Measurements from ENCODE around the gene LCE1C. TPM values are rescaled to one million over a fixed set of nuclear protein-coding genes. Genes with fewer than 3 reads are reported as not detected.

Gene LCE1C
- total RNA-seq, 2 donors from 2014 or later, result not detected

- H3K4me3 Mint-ChIP-seq, result no peak overlapping the region
- no peaks in the 10 kb centered on the region for H3K9me3 ChIP-seq (ENCODE audit: control insufficient read depth, low read length, poor library complexity, severe bottlenecking)
- H3K4me1 Mint-ChIP-seq, result peaks cover 2% of the 10 kb centered on the region
- ATAC-seq (no peak), DNase-seq (no peak)
- peaks cover 5% of the 10 kb centered on the region for H3K36me3 Mint-ChIP-seq (ENCODE audit: low read depth)
- peaks cover 76% of the 10 kb centered on the region for H3K27me3 Mint-ChIP-seq
- no peak overlapping the region for H3K27ac Mint-ChIP-seq
These were observed 23.4 kb downstream of the LCE1C start for GRCh38 chr1:152783095-152783494.

GRCh38 chr1:152777510-152778137 is 28.8 kb downstream of the LCE1C start:
- peaks cover 51% of the 10 kb centered on the region for H3K27me3 Mint-ChIP-seq
- ATAC-seq (no peak), DNase-seq (no peak)
- no peak overlapping the region for H3K4me3 Mint-ChIP-seq
- H3K9me3 ChIP-seq (ENCODE audit: control insufficient read depth, low read length, poor library complexity, severe bottlenecking), result no peaks in the 10 kb centered on the region
- no peaks in the 10 kb centered on the region for H3K36me3 Mint-ChIP-seq (ENCODE audit: low read depth)
- no peaks in the 10 kb centered on the region for H3K4me1 Mint-ChIP-seq
- no peak overlapping the region for H3K27ac Mint-ChIP-seq

- Mint-ChIP-seq H3K4me1 (no peaks in the 10 kb centered on the region), H3K4me3 (no peak overlapping the region), H3K27ac (no peak overlapping the region), H3K27me3 (peaks cover 51% of the 10 kb centered on the region), H3K36me3 (ENCODE audit: low read depth) (no peaks in the 10 kb centered on the region)
- no peaks in the 10 kb centered on the region for H3K9me3 ChIP-seq (ENCODE audit: control insufficient read depth, low read length, poor library complexity, severe bottlenecking)
- DNase-seq, result no peak
- no peak for ATAC-seq
These were observed 30.1 kb downstream of the LCE1C start for GRCh38 chr1:152776361-152776760.

GRCh38 chr1:152774875-152775274 is 31.6 kb downstream of the LCE1C start, which contains the start of gene LCE1F:
TSS of gene LCE1F (plus strand) at chr1:152775140. CDS start at chr1:152776372, 1,232 bp downstream.
- no peaks in the 10 kb centered on the region for H3K4me1 Mint-ChIP-seq

GRCh38 chr1:152770411-152770810 is 36.0 kb downstream of the LCE1C start:
- Mint-ChIP-seq H3K4me3 (no peak overlapping the region), H3K27me3 (peaks cover 46% of the 10 kb centered on the region), H3K27ac (no peak overlapping the region), H3K4me1 (peaks cover under 1% of the 10 kb centered on the region), H3K36me3 (ENCODE audit: low read depth) (no peaks in the 10 kb centered on the region)
- H3K9me3 ChIP-seq (ENCODE audit: control insufficient read depth, low read length, poor library complexity, severe bottlenecking), result no peaks in the 10 kb centered on the region
- DNase-seq (no peak), ATAC-seq (no peak)

More at GRCh38 chr1:152774875-152775274, 31.6 kb downstream of the LCE1C start, which contains the start of gene LCE1F:
- Mint-ChIP-seq H3K36me3 (ENCODE audit: low read depth) (no peaks in the 10 kb centered on the region), H3K27ac (no peak within 1 kb of the TSS), H3K27me3 (peaks cover 49% of the 10 kb centered on the region), H3K4me3 (no peak within 1 kb of the TSS)
- no peaks in the 10 kb centered on the region for H3K9me3 ChIP-seq (ENCODE audit: control insufficient read depth, low read length, poor library complexity, severe bottlenecking)
- ATAC-seq (no peak), DNase-seq (no peak)

- no peak for DNase-seq
- H3K27ac Mint-ChIP-seq, result no peak overlapping the region
- H3K27me3 Mint-ChIP-seq, result peaks cover 46% of the 10 kb centered on the region
- no peak for ATAC-seq
- H3K4me3 Mint-ChIP-seq, result no peak overlapping the region
- H3K9me3 ChIP-seq (ENCODE audit: control insufficient read depth, low read length, poor library complexity, severe bottlenecking), result no peaks in the 10 kb centered on the region
- H3K36me3 Mint-ChIP-seq (ENCODE audit: low read depth), result no peaks in the 10 kb centered on the region
- peaks cover 2% of the 10 kb centered on the region for H3K4me1 Mint-ChIP-seq
These were observed 37.5 kb downstream of the LCE1C start for GRCh38 chr1:152768847-152769533.

- H3K36me3 Mint-ChIP-seq (ENCODE audit: low read depth), result no peaks in the 10 kb centered on the region
- H3K27ac Mint-ChIP-seq, result no peak overlapping the region
- H3K9me3 ChIP-seq (ENCODE audit: control insufficient read depth, low read length, poor library complexity, severe bottlenecking), result no peaks in the 10 kb centered on the region
- DNase-seq (no peak), ATAC-seq (no peak)
- H3K4me1 Mint-ChIP-seq, result peaks cover 2% of the 10 kb centered on the region
- peak overlapping the region; percentile 22 for H3K4me3 Mint-ChIP-seq
- peaks cover 76% of the 10 kb centered on the region for H3K27me3 Mint-ChIP-seq
These were observed 44.7 kb downstream of the LCE1C start for GRCh38 chr1:152761609-152762213.

- H3K4me3 Mint-ChIP-seq, result no peak overlapping the region
- peaks cover 76% of the 10 kb centered on the region for H3K27me3 Mint-ChIP-seq
- no peaks in the 10 kb centered on the region for H3K9me3 ChIP-seq (ENCODE audit: control insufficient read depth, low read length, poor library complexity, severe bottlenecking)
- ATAC-seq (no peak), DNase-seq (no peak)
- H3K4me1 Mint-ChIP-seq, result peaks cover 2% of the 10 kb centered on the region
- no peaks in the 10 kb centered on the region for H3K36me3 Mint-ChIP-seq (ENCODE audit: low read depth)
- no peak overlapping the region for H3K27ac Mint-ChIP-seq
These were observed 45.8 kb downstream of the LCE1C start for GRCh38 chr1:152760551-152761190.

- H3K4me1 Mint-ChIP-seq, result no peaks in the 10 kb centered on the region
- H3K4me3 Mint-ChIP-seq, result no peak overlapping the region
- H3K36me3 Mint-ChIP-seq (ENCODE audit: low read depth), result no peaks in the 10 kb centered on the region
- no peaks in the 10 kb centered on the region for H3K9me3 ChIP-seq (ENCODE audit: control insufficient read depth, low read length, poor library complexity, severe bottlenecking)
- DNase-seq (no peak), ATAC-seq (no peak)
- no peak overlapping the region for H3K27ac Mint-ChIP-seq
- H3K27me3 Mint-ChIP-seq, result peaks cover 76% of the 10 kb centered on the region
These were observed 46.8 kb downstream of the LCE1C start for GRCh38 chr1:152759453-152760173.

GRCh38 chr1:152758636-152759035 is 47.8 kb downstream of the LCE1C start:
- no peaks in the 10 kb centered on the region for H3K9me3 ChIP-seq (ENCODE audit: control insufficient read depth, low read length, poor library complexity, severe bottlenecking)
- H3K27ac Mint-ChIP-seq, result no peak overlapping the region
- H3K4me3 Mint-ChIP-seq, result no peak overlapping the region
- no peaks in the 10 kb centered on the region for H3K36me3 Mint-ChIP-seq (ENCODE audit: low read depth)
- H3K27me3 Mint-ChIP-seq, result peaks cover 76% of the 10 kb centered on the region
- DNase-seq (no peak), ATAC-seq (no peak)
- H3K4me1 Mint-ChIP-seq, result no peaks in the 10 kb centered on the region

- Mint-ChIP-seq H3K36me3 (ENCODE audit: low read depth) (no peaks in the 10 kb centered on the region), H3K4me3 (no peak within 1 kb of the TSS), H3K27me3 (peaks cover 80% of the 10 kb centered on the region), H3K27ac (no peak within 1 kb of the TSS), H3K4me1 (no peaks in the 10 kb centered on the region)
- H3K9me3 ChIP-seq (ENCODE audit: control insufficient read depth, low read length, poor library complexity, severe bottlenecking), result no peaks in the 10 kb centered on the region
- ATAC-seq (no peak), DNase-seq (no peak)
These were observed 48.7 kb downstream of the LCE1C start, which contains the start of gene KPRP for GRCh38 chr1:152757747-152758146. TSS of gene KPRP (plus strand) at chr1:152758025. CDS start at chr1:152759589, 1,564 bp downstream.

GRCh38 chr1:152756872-152757271 is 49.6 kb downstream of the LCE1C start:
- no peak overlapping the region for H3K27ac Mint-ChIP-seq
- H3K36me3 Mint-ChIP-seq (ENCODE audit: low read depth), result no peaks in the 10 kb centered on the region
- no peaks in the 10 kb centered on the region for H3K9me3 ChIP-seq (ENCODE audit: control insufficient read depth, low read length, poor library complexity, severe bottlenecking)
- DNase-seq (no peak), ATAC-seq (no peak)
- no peak overlapping the region for H3K4me3 Mint-ChIP-seq
- H3K27me3 Mint-ChIP-seq, result peaks cover 79% of the 10 kb centered on the region
- no peaks in the 10 kb centered on the region for H3K4me1 Mint-ChIP-seq
